Activated B cell treated with CpG ODN at 0.5 μM for 24 hours (primary cell): ENCODE measurements around the gene MMP28. TPM values are rescaled to one million over a fixed set of nuclear protein-coding genes. Genes with fewer than 3 reads are reported as not detected.

Experiments
- ATAC-seq: fragments of 200-7000 bp; cut with Tn5 transposase; one replicate; pipeline ENCODE4 v1.10.0; 2021; ENCODE audit warnings: low read depth, mild to moderate bottlenecking, moderate library complexity
- CTCF ChIA-PET: fragments of 350-600 bp; sonication (Branson Sonifier 250); formaldehyde crosslinking; loops from one replicate; lab custom pipeline; 2021; ENCODE audit warnings: antibody characterized with exemption; lab: Charles Lee
- POLR2A ChIA-PET: fragments of 350-600 bp; sonication (Branson Sonifier 250); formaldehyde crosslinking; loops from one replicate; lab custom pipeline; 2021; ENCODE audit warnings: antibody characterized with exemption; lab: Charles Lee
- DNase-seq: peaks from one replicate; pipeline ENCODE4 v3.0.0; 2022
- H3K27ac Mint-ChIP-seq: one replicate; pipeline ENCODE4 v1.8.0; 2020; ENCODE audit warnings: mixed read lengths
- H3K27me3 Mint-ChIP-seq: one replicate; pipeline ENCODE4 v1.8.0; 2021; ENCODE audit warnings: mixed read lengths
- H3K36me3 Mint-ChIP-seq: one replicate; pipeline ENCODE4 v1.8.0; 2021; ENCODE audit warnings: low read depth, mixed read lengths
- H3K4me1 Mint-ChIP-seq: one replicate; pipeline ENCODE4 v1.8.0; 2021; ENCODE audit warnings: mixed read lengths
- H3K4me3 Mint-ChIP-seq: one replicate; pipeline ENCODE4 v1.8.0; 2020; ENCODE audit warnings: mild to moderate bottlenecking, mixed read lengths
- H3K9me3 Mint-ChIP-seq: one replicate; pipeline ENCODE4 v1.8.0; 2020; ENCODE audit warnings: mixed read lengths
- CTCF ChIP-seq: fragments of 200-600 bp; IDR thresholded peaks from one replicate; pipeline ENCODE4 v1.8.0; 2022; ENCODE audit warnings: antibody characterized with exemption, mild to moderate bottlenecking
- intact Hi-C: fragments of 100-400 bp; cut with micrococcal nuclease; formaldehyde crosslinking; loops from one replicate; pipeline ENCODE4 v1.15.1; 2024
- total RNA-seq: library from RNA; stranded (reverse); gene quantifications from 2 replicates; pipeline ENCODE4 v1.2.3, GENCODE V29; 2022

MMP28 gene
- total RNA-seq, 1 donor from 2014 or later: not detected

GRCh38 chr17:35775583-35775982 is 19.9 kb downstream of the MMP28 start:
- ATAC-seq (no peak), DNase-seq (no peak)
- Mint-ChIP-seq H3K4me1 (no peaks in the 10 kb centered on the region), H3K27ac (no peak overlapping the region), H3K36me3 (no peaks in the 10 kb centered on the region), H3K4me3 (no peak overlapping the region), H3K9me3 (no peaks in the 10 kb centered on the region), H3K27me3 (peaks cover 20% of the 10 kb centered on the region)
- intact Hi-C loops: no loop called here
- ChIA-PET CTCF (interaction anchor here (1.1 kb wide), 1 partner anchor 12 kb away, joined by 6 read pairs; no protein-coding TSS in a partner anchor), POLR2A (no interaction called here)
- TF ChIP-seq CTCF: no peak

GRCh38 chr17:35775039-35775438 is 20.4 kb downstream of the MMP28 start:
- H3K27ac Mint-ChIP-seq: no peak overlapping the region
- CTCF ChIA-PET: interaction anchor here (1.1 kb wide), 1 partner anchor 11 kb away, joined by 6 read pairs; no protein-coding TSS in a partner anchor
- no peaks in the 10 kb centered on the region for H3K4me1 Mint-ChIP-seq
- TF ChIP-seq CTCF: no peak
- H3K36me3 Mint-ChIP-seq: no peaks in the 10 kb centered on the region
- intact Hi-C loops: no loop called here
- H3K27me3 Mint-ChIP-seq: peaks cover 20% of the 10 kb centered on the region
- no peaks in the 10 kb centered on the region for H3K9me3 Mint-ChIP-seq
- POLR2A ChIA-PET: no interaction called here
- no peak for ATAC-seq
- DNase-seq: no peak
- H3K4me3 Mint-ChIP-seq: no peak overlapping the region

- POLR2A ChIA-PET: no interaction called here
- no peaks in the 10 kb centered on the region for H3K36me3 Mint-ChIP-seq
These were observed 20.9 kb downstream of the MMP28 start for GRCh38 chr17:35774499-35774898.

GRCh38 chr17:35773679-35774425 is 21.6 kb downstream of the MMP28 start:
- Mint-ChIP-seq H3K36me3 (no peaks in the 10 kb centered on the region), H3K27me3 (peaks cover 18% of the 10 kb centered on the region), H3K4me1 (no peaks in the 10 kb centered on the region), H3K27ac (no peak overlapping the region), H3K9me3 (no peaks in the 10 kb centered on the region), H3K4me3 (no peak overlapping the region)
- DNase-seq: no peak
- TF ChIP-seq CTCF: no peak
- CTCF ChIA-PET: interaction anchor here (0.9 kb wide), 1 partner anchor 10 kb away, joined by 4 read pairs; no protein-coding TSS in a partner anchor
- no peak for ATAC-seq
- POLR2A ChIA-PET: no interaction called here
- intact Hi-C loops: no loop called here

More at GRCh38 chr17:35774499-35774898, 20.9 kb downstream of the MMP28 start:
- no peaks in the 10 kb centered on the region for H3K9me3 Mint-ChIP-seq
- no peak overlapping the region for H3K4me3 Mint-ChIP-seq
- DNase-seq (no peak), ATAC-seq (no peak)
- H3K27me3 Mint-ChIP-seq: peaks cover 20% of the 10 kb centered on the region
- no peak for TF ChIP-seq CTCF
- intact Hi-C loops: no loop called here
- H3K27ac Mint-ChIP-seq: no peak overlapping the region
- CTCF ChIA-PET: interaction anchor here (0.9 kb wide), 1 partner anchor 10 kb away, joined by 4 read pairs; no protein-coding TSS in a partner anchor
- no peaks in the 10 kb centered on the region for H3K4me1 Mint-ChIP-seq

- CTCF ChIA-PET: no interaction called here
- no peaks in the 10 kb centered on the region for H3K36me3 Mint-ChIP-seq
- POLR2A ChIA-PET: interaction anchor here (1.0 kb wide), 1 partner anchor 36 kb away, joined by 3 read pairs; the partner anchor contains the start of gene TAF15
These were observed 22.3 kb downstream of the MMP28 start for GRCh38 chr17:35773129-35773528.

More at GRCh38 chr17:35773129-35773528, 22.3 kb downstream of the MMP28 start:
- peaks cover 19% of the 10 kb centered on the region for H3K27me3 Mint-ChIP-seq
- no peaks in the 10 kb centered on the region for H3K9me3 Mint-ChIP-seq
- no peak for DNase-seq
- ATAC-seq: no peak
- no peak overlapping the region for H3K27ac Mint-ChIP-seq
- TF ChIP-seq CTCF: no peak
- no peak overlapping the region for H3K4me3 Mint-ChIP-seq
- no peaks in the 10 kb centered on the region for H3K4me1 Mint-ChIP-seq
- intact Hi-C loops: no loop called here
